SK-N-SH (cell line): ENCODE results near the gene CHRM1. TPM values are rescaled to one million over a fixed set of nuclear protein-coding genes. Genes with fewer than 3 reads are reported as not detected.

Experiments used
- CTCF ChIA-PET: fragments of 300-600, 350-600 bp; formaldehyde crosslinking; extraction: SDS; loops from one replicate; lab custom pipeline; 2021; lab: Yijun Ruan, JAX
- POLR2A ChIA-PET: fragments of 350-600 bp; sonication (Branson Sonifier 250); formaldehyde crosslinking; extraction: SDS; loops from one replicate; lab custom pipeline; 2020; ENCODE audit warnings: antibody characterized with exemption, inconsistent platforms; lab: Yijun Ruan, JAX
- DNase-seq: peaks from one replicate; pipeline ENCODE4 v3.0.0; 2012
- H2AFZ ChIP-seq: fragments of 200-600 bp; sonication (generic); 2 replicates; pipeline ENCODE4 v1.8.1; 2016; ENCODE audit warnings: antibody characterized with exemption, mild to moderate bottlenecking, low read depth
- H3F3A ChIP-seq: fragments of 200-600 bp; sonication (generic); replicated peaks from 2 replicates; pipeline ENCODE3; 2016; ENCODE audit warnings: antibody characterized with exemption, mild to moderate bottlenecking; ENCODE audit not compliant: insufficient read depth
- H3K27ac ChIP-seq, 2 experiments: fragments of 200-500 bp in 1 of 2; fragments of 200-600 bp in 1 of 2; sonication (Bioruptor generic) in 1 of 2; sonication (generic), shearing (Covaris generic) in 1 of 2; 2 replicates each; pipeline versions ENCODE4 v1.5.1 to v1.6.1; 2014 to 2016; ENCODE audit warnings: low read depth in 2 of 2, inconsistent platforms in 1 of 2, low read length in 1 of 2, mild to moderate bottlenecking in 1 of 2, mixed read lengths in 1 of 2
- H3K27me3 ChIP-seq: fragments of 200-600 bp; sonication (generic), shearing (Covaris generic); 2 replicates; pipeline ENCODE4 v1.6.1; 2016; ENCODE audit warnings: mixed run types; ENCODE audit not compliant: insufficient read depth
- H3K36me3 ChIP-seq, 2 experiments: fragments of 200-500 bp in 1 of 2; fragments of 200-600 bp in 1 of 2; sonication (Bioruptor generic) in 1 of 2; sonication (generic) in 1 of 2; replicated peaks in 1 of 2; 2 replicates each; pipeline versions ENCODE3 to v1.5.1; 2014 to 2016; ENCODE audit warnings: low read length in 1 of 2, mild to moderate bottlenecking in 1 of 2; ENCODE audit not compliant: insufficient read depth in 2 of 2, control insufficient read depth in 1 of 2
- H3K4me1 ChIP-seq, 2 experiments: fragments of 200-500 bp in 1 of 2; fragments of 200-600 bp in 1 of 2; sonication (Bioruptor generic) in 1 of 2; sonication (generic), shearing (Covaris generic) in 1 of 2; 2 replicates each; pipeline versions ENCODE4 v1.5.1 to v1.6.1; 2014 to 2016; ENCODE audit warnings: low read depth in 1 of 2, low read length in 1 of 2, mixed run types in 1 of 2; ENCODE audit not compliant: insufficient read depth in 2 of 2, control insufficient read depth in 1 of 2
- H3K4me2 ChIP-seq: fragments of 200-600 bp; sonication (generic), shearing (Covaris generic); 2 replicates; pipeline ENCODE4 v1.6.1; 2017; ENCODE audit warnings: mixed run types
- H3K4me3 ChIP-seq, 2 experiments: fragments of 200-500 bp in 1 of 2; fragments of 200-600 bp in 1 of 2; sonication (Bioruptor generic) in 1 of 2; sonication (generic), shearing (Covaris generic) in 1 of 2; 2 replicates each; pipeline versions ENCODE4 v1.5.1 to v1.8.1; 2014 to 2016; ENCODE audit warnings: low read depth in 2 of 2, inconsistent platforms in 1 of 2, low read length in 1 of 2, mild to moderate bottlenecking in 1 of 2, mixed read lengths in 1 of 2, moderate library complexity in 1 of 2
- H3K79me2 ChIP-seq: fragments of 200-600 bp; sonication (generic); 2 replicates; pipeline ENCODE4 v1.8.1; 2017; ENCODE audit warnings: mild to moderate bottlenecking; ENCODE audit not compliant: insufficient read depth
- H3K9ac ChIP-seq: fragments of 200-600 bp; sonication (generic); 2 replicates; pipeline ENCODE4 v1.6.1; 2017; ENCODE audit warnings: mixed run types
- H3K9me2 ChIP-seq: fragments of 200-600 bp; sonication (generic); 2 replicates; pipeline ENCODE4 v1.6.1; 2017; ENCODE audit warnings: mixed run types
- H3K9me3 ChIP-seq: fragments of 200-600 bp; sonication (generic); 2 replicates; pipeline ENCODE4 v1.6.1; 2017; ENCODE audit warnings: mixed run types, mild to moderate bottlenecking, moderate library complexity
- H4K20me1 ChIP-seq: fragments of 200-600 bp; sonication (generic); 2 replicates; pipeline ENCODE4 v1.6.1; 2017; ENCODE audit warnings: mild to moderate bottlenecking, mixed run types; ENCODE audit not compliant: insufficient read depth
- CHD2 ChIP-seq: fragments of 150-350 bp; IDR thresholded peaks from 2 replicates; pipeline ENCODE4 v1.6.1; 2018; ENCODE audit warnings: low read length; ENCODE audit not compliant: partially characterized antibody
- EP300 ChIP-seq, 2 experiments: IDR thresholded peaks; 2 replicates each; pipeline versions ENCODE4 v1.4.0 to v1.6.1; 2012; ENCODE audit warnings: borderline replicate concordance in 1 of 2, low read depth in 1 of 2, low read length in 1 of 2
- EZH2phosphoT487 ChIP-seq: fragments of 200-600 bp; sonication (generic); IDR thresholded peaks from 2 replicates; pipeline ENCODE4 v1.6.1; 2017; ENCODE audit warnings: low read depth, mixed run types, mild to moderate bottlenecking, antibody characterized with exemption, moderate library complexity, borderline replicate concordance
- FOXM1 ChIP-seq: IDR thresholded peaks from 2 replicates; pipeline ENCODE4 v1.4.0; 2012; ENCODE audit warnings: low read depth, mild to moderate bottlenecking
- GATA2 ChIP-seq: sonication (generic); formaldehyde crosslinking; IDR thresholded peaks from 2 replicates; pipeline ENCODE4 v1.5.0; 2020; ENCODE audit warnings: mild to moderate bottlenecking, missing genetic modification reagents
- MEF2A ChIP-seq: IDR thresholded peaks from 2 replicates; pipeline ENCODE4 v1.4.0; 2012; ENCODE audit warnings: low read depth, borderline replicate concordance
- NFIC ChIP-seq: IDR thresholded peaks from 2 replicates; pipeline ENCODE4 v1.4.0; 2012; ENCODE audit warnings: borderline replicate concordance
- NRF1 ChIP-seq: IDR thresholded peaks from 2 replicates; pipeline ENCODE4 v1.6.1; 2012; ENCODE audit warnings: low read depth, mild to moderate bottlenecking, low read length
- RAD21 ChIP-seq: IDR thresholded peaks from 2 replicates; pipeline ENCODE4 v1.6.1; 2012; ENCODE audit warnings: mild to moderate bottlenecking, low read length
- RXRA ChIP-seq: IDR thresholded peaks from 2 replicates; pipeline ENCODE4 v1.4.0; 2012; ENCODE audit warnings: low read depth, mild to moderate bottlenecking, borderline replicate concordance
- SIN3A ChIP-seq: IDR thresholded peaks from 2 replicates; pipeline ENCODE4 v1.6.1; 2012; ENCODE audit warnings: low read depth, mild to moderate bottlenecking, low read length, moderate library complexity, borderline replicate concordance
- TCF12 ChIP-seq: IDR thresholded peaks from 2 replicates; pipeline ENCODE4 v1.4.0; 2012
- YY1 ChIP-seq: IDR thresholded peaks from 2 replicates; pipeline ENCODE4 v1.4.0; 2012; ENCODE audit warnings: low read depth, mild to moderate bottlenecking
- WGBS: methylation state at CpG from one replicate; pipeline ENCODE4 v1.1.6; 2017; ENCODE audit warnings: low lambda C conversion rate; 5-methylcytosine and 5-hydroxymethylcytosine counted together
- polyA plus RNA-seq, 3 experiments: library from polyadenylated mRNA; depleted of rRNA; stranded (reverse); fragments of >200 nt; gene quantifications; 2 replicates each; pipeline ENCODE4 v1.2.3, GENCODE V29; 2012
- TF ChIP-seq, protein P1 (sequence below): fragments of 200-600 bp; sonication (generic); IDR thresholded peaks from 2 replicates; pipeline ENCODE4 v1.6.1; 2017; ENCODE audit warnings: antibody characterized with exemption, mild to moderate bottlenecking, moderate library complexity
- TF ChIP-seq, protein P2 (sequence below): IDR thresholded peaks from 2 replicates; pipeline ENCODE4 v1.4.0; 2012; ENCODE audit warnings: low read depth, borderline replicate concordance
- TF ChIP-seq, protein P3 (sequence below): fragments of 150-350 bp; IDR thresholded peaks from 2 replicates; pipeline ENCODE4 v1.6.1; 2017; ENCODE audit warnings: antibody characterized with exemption, low read length, low read depth, borderline replicate concordance
- TF ChIP-seq, protein P4 (sequence below): fragments of 150-350 bp; IDR thresholded peaks from 2 replicates; pipeline ENCODE4 v1.6.1; 2016; ENCODE audit warnings: mild to moderate bottlenecking, low read depth, low read length
- TF ChIP-seq, protein P5 (sequence below): IDR thresholded peaks from 2 replicates; pipeline ENCODE4 v1.4.0; 2012; ENCODE audit warnings: low read depth, borderline replicate concordance
- TF ChIP-seq, protein P6 (sequence below): IDR thresholded peaks from 2 replicates; pipeline ENCODE4 v1.4.0; 2012; ENCODE audit warnings: low read depth
- TF ChIP-seq, protein P7 (sequence below): IDR thresholded peaks from 2 replicates; pipeline ENCODE4; 2012

The CHRM1 gene
- polyA plus RNA-seq, 1 of the 3 experiments (the other 2 are of a cell fraction), result not detected

DNA sequence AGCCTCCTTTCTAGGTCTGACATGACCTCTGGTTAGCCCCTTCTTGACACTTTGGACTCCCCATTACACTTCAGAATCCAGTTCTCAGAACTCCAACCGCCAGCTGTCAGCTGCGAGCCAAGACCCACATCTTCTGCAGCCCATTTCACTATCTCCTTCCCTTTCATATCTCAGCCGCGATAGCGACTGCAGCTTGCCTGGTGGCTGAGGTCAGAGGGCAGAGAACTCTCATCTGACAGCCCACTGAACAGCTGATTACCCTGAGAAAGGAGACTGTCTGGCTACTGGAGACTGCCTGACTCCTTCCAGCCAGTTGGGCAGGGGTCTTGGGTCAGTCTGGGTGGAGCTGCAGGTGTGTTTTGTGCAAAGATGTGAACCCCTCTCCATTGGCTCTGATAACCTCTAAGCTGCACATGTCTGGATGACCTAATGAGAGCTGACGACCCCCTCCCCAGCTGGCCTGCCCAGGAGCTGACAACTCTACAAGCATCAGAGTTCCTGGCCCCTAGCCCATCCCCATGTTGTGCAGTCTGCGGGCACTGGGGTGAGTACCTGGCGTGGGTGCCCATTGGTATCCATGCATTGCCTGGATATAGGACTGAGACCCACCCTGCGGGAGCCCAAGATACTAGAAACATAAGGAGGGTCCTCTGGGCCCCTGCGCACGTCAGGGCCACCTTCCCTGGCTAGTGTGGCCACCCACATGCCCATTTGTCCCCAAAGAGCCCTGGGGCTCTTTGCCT, 1.1 kb downstream of the CHRM1 start:
- Histone ChIP-seq H3F3A (no peaks in the 10 kb centered on the region), H3K27me3 (no peaks in the 10 kb centered on the region), H3K4me2 (no peak overlapping the region), H3K36me3 (no peaks in the 10 kb centered on the region), H3K9ac (no peak overlapping the region), H3K9me3 (no peaks in the 10 kb centered on the region), H3K27ac (no peak overlapping the region), H2AFZ (no peak overlapping the region), H3K4me1 (peaks cover 0 to 31% of the 10 kb centered on the region in 2 experiments; a peak in 1 of 4 replicates), H3K4me3 (no peak overlapping the region), H4K20me1 (no peaks in the 10 kb centered on the region), H3K9me2 (no peaks in the 10 kb centered on the region), H3K79me2 (no peaks in the 10 kb centered on the region)
- 79% methylated on average over 10 of the region's 11 CpGs for WGBS
- no peak for TF ChIP-seq EZH2phosphoT487
- TF ChIP-seq EP300 (IDR thresholded peaks at IDR 0.05; ENCODE audit: borderline replicate concordance in 1 of 2, low read depth in 1 of 2, low read length in 1 of 2), result no peak
- TF ChIP-seq RAD21, result no peak
- TF ChIP-seq, protein P1, sequence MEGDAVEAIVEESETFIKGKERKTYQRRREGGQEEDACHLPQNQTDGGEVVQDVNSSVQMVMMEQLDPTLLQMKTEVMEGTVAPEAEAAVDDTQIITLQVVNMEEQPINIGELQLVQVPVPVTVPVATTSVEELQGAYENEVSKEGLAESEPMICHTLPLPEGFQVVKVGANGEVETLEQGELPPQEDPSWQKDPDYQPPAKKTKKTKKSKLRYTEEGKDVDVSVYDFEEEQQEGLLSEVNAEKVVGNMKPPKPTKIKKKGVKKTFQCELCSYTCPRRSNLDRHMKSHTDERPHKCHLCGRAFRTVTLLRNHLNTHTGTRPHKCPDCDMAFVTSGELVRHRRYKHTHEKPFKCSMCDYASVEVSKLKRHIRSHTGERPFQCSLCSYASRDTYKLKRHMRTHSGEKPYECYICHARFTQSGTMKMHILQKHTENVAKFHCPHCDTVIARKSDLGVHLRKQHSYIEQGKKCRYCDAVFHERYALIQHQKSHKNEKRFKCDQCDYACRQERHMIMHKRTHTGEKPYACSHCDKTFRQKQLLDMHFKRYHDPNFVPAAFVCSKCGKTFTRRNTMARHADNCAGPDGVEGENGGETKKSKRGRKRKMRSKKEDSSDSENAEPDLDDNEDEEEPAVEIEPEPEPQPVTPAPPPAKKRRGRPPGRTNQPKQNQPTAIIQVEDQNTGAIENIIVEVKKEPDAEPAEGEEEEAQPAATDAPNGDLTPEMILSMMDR, result no peak
- no peak for TF ChIP-seq NRF1
- no peak for TF ChIP-seq NFIC
- TF ChIP-seq, protein P2, sequence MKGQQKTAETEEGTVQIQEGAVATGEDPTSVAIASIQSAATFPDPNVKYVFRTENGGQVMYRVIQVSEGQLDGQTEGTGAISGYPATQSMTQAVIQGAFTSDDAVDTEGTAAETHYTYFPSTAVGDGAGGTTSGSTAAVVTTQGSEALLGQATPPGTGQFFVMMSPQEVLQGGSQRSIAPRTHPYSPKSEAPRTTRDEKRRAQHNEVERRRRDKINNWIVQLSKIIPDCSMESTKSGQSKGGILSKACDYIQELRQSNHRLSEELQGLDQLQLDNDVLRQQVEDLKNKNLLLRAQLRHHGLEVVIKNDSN, result no peak
- TF ChIP-seq, protein P3, sequence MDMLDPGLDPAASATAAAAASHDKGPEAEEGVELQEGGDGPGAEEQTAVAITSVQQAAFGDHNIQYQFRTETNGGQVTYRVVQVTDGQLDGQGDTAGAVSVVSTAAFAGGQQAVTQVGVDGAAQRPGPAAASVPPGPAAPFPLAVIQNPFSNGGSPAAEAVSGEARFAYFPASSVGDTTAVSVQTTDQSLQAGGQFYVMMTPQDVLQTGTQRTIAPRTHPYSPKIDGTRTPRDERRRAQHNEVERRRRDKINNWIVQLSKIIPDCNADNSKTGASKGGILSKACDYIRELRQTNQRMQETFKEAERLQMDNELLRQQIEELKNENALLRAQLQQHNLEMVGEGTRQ, result no peak
- no peak for TF ChIP-seq CHD2
- TF ChIP-seq, protein P4, sequence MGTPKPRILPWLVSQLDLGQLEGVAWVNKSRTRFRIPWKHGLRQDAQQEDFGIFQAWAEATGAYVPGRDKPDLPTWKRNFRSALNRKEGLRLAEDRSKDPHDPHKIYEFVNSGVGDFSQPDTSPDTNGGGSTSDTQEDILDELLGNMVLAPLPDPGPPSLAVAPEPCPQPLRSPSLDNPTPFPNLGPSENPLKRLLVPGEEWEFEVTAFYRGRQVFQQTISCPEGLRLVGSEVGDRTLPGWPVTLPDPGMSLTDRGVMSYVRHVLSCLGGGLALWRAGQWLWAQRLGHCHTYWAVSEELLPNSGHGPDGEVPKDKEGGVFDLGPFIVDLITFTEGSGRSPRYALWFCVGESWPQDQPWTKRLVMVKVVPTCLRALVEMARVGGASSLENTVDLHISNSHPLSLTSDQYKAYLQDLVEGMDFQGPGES, result no peak
- TF ChIP-seq, protein P5, sequence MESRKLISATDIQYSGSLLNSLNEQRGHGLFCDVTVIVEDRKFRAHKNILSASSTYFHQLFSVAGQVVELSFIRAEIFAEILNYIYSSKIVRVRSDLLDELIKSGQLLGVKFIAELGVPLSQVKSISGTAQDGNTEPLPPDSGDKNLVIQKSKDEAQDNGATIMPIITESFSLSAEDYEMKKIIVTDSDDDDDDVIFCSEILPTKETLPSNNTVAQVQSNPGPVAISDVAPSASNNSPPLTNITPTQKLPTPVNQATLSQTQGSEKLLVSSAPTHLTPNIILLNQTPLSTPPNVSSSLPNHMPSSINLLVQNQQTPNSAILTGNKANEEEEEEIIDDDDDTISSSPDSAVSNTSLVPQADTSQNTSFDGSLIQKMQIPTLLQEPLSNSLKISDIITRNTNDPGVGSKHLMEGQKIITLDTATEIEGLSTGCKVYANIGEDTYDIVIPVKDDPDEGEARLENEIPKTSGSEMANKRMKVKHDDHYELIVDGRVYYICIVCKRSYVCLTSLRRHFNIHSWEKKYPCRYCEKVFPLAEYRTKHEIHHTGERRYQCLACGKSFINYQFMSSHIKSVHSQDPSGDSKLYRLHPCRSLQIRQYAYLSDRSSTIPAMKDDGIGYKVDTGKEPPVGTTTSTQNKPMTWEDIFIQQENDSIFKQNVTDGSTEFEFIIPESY, result no peak
- TF ChIP-seq, protein P6, sequence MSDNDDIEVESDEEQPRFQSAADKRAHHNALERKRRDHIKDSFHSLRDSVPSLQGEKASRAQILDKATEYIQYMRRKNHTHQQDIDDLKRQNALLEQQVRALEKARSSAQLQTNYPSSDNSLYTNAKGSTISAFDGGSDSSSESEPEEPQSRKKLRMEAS, result no peak
- no peak for TF ChIP-seq TCF12
- no peak for TF ChIP-seq SIN3A
- TF ChIP-seq MEF2A, result no peak
- TF ChIP-seq GATA2 (CRISPR knock-in tag), result no peak
- TF ChIP-seq RXRA, result no peak
- TF ChIP-seq, protein P7, sequence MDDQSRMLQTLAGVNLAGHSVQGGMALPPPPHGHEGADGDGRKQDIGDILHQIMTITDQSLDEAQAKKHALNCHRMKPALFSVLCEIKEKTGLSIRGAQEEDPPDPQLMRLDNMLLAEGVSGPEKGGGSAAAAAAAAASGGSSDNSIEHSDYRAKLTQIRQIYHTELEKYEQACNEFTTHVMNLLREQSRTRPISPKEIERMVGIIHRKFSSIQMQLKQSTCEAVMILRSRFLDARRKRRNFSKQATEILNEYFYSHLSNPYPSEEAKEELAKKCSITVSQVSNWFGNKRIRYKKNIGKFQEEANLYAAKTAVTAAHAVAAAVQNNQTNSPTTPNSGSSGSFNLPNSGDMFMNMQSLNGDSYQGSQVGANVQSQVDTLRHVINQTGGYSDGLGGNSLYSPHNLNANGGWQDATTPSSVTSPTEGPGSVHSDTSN, result no peak
- no peak for TF ChIP-seq FOXM1
- no peak for TF ChIP-seq YY1
- ChIA-PET CTCF (interaction anchor here (1.4 to 27.5 kb wide), 5 partner anchors 9 to 115 kb away, joined by 3 to 751 read pairs (median 41); no protein-coding TSS in a partner anchor), POLR2A (no interaction called here)
- DNase-seq, result no peak
